ENCODE measurements around the gene KDM2B.
"Not testable (repeated sequence)": the region's sequence is repeated elsewhere in the genome, so short reads cannot be mapped to it uniquely, and the experiment has no call there.

The KDM2B gene

GRCh38 chr12:121503395-121503794 is 77.4 kb downstream of the KDM2B start:
- no peak for TF ChIP-seq GATA1 (IDR thresholded peaks at IDR 0.05; ENCODE audit: low read depth, low read length)
- TF ChIP-seq POLR2A (IDR thresholded peaks at IDR 0.05; ENCODE audit: low read length): no peak
- DNase-seq: no peak

DNA sequence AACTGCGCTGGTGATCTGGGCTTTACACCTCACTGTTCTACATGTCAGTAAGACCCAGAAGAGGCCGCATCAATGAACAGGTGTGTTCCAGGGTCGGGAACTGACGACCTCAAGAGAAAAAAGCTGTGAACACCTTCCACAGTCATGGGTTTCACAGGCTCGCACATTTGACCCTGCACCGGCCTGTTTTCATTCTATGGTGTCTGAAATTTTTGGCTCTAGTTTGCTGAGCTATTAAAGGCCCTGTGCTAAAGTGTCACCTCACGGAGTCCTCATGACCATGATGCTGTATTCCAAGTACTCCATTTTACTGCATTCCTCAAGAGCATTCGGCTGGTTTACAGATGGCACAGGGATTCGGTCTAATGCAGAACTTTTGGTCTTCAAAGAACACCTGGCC is 78.9 kb downstream of the KDM2B start:
- no peak for DNase-seq
- TF ChIP-seq POLR2A (IDR thresholded peaks at IDR 0.05; ENCODE audit: low read length) (no peak), GATA1 (IDR thresholded peaks at IDR 0.05; ENCODE audit: low read depth, low read length) (no peak)

GRCh38 chr12:121499929-121500793 is 80.7 kb downstream of the KDM2B start:
- peak; percentile 67 to 86 for DNase-seq
- TF ChIP-seq GATA1 (IDR thresholded peaks at IDR 0.05; ENCODE audit: low read depth, low read length) (no peak), POLR2A (IDR thresholded peaks at IDR 0.05; ENCODE audit: low read length) (no peak)

DNA sequence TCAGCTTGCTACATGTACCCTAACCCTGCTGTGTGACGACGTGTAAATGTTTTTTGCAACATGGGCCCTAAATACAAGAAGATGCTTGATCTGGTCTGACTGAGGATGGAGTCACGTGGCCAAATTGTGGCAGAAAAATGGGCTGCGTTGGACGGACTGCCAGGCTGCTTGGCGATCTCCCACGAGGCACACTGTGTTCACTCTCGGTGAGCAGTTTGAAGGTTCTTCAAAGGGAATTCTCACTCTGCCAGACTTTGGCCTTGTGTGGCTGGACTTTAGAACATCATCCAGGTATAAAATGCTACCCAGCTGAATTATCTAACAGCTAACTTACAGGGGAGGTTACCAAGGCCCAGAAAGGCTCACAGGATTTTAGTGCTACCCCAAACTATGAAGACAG is 85.1 kb downstream of the KDM2B start:
- TF ChIP-seq POLR2A (IDR thresholded peaks at IDR 0.05; ENCODE audit: low read length) (no peak), GATA1 (IDR thresholded peaks at IDR 0.05; ENCODE audit: low read depth, low read length) (no peak)

GRCh38 chr12:121494093-121494787 is 86.6 kb downstream of the KDM2B start:
- TF ChIP-seq GATA1 (IDR thresholded peaks at IDR 0.05; ENCODE audit: low read depth, low read length): no peak
- DNase-seq: peak; percentile 45 to 76

More for the DNA sequence above, 85.1 kb downstream of the KDM2B start:
- DNase-seq: no peak

GRCh38 chr12:121490401-121491281 is 90.2 kb downstream of the KDM2B start:
- TF ChIP-seq POLR2A (IDR thresholded peaks at IDR 0.05; ENCODE audit: low read length): no peak
- no peak for TF ChIP-seq GATA1 (IDR thresholded peaks at IDR 0.05; ENCODE audit: low read depth, low read length)
- no peak for DNase-seq

GRCh38 chr12:121489874-121490273 is 90.9 kb downstream of the KDM2B start:
- DNase-seq: no peak
- TF ChIP-seq GATA1 (IDR thresholded peaks at IDR 0.05; ENCODE audit: low read depth, low read length): no peak
- no peak for TF ChIP-seq POLR2A (IDR thresholded peaks at IDR 0.05; ENCODE audit: low read length)

- TF ChIP-seq GATA1 (IDR thresholded peaks at IDR 0.05; ENCODE audit: low read depth, low read length): no peak
- TF ChIP-seq POLR2A (IDR thresholded peaks at IDR 0.05; ENCODE audit: low read length): no peak
- no peak for DNase-seq
Observed at GRCh38 chr12:121484967-121485366, 95.9 kb downstream of the KDM2B start.

GRCh38 chr12:121484564-121484963 is 96.3 kb downstream of the KDM2B start:
- not testable (repeated sequence) for DNase-seq

- no peak for DNase-seq
Observed at GRCh38 chr12:121483949-121484348, 96.9 kb downstream of the KDM2B start.

GRCh38 chr12:121476477-121476876 is 104.3 kb downstream of the KDM2B start:
- TF ChIP-seq POLR2A (IDR thresholded peaks at IDR 0.05; ENCODE audit: low read length) (no peak), GATA1 (IDR thresholded peaks at IDR 0.05; ENCODE audit: low read depth, low read length) (no peak)

More at GRCh38 chr12:121483949-121484348, 96.9 kb downstream of the KDM2B start:
- no peak for TF ChIP-seq POLR2A (IDR thresholded peaks at IDR 0.05; ENCODE audit: low read length)
- no peak for TF ChIP-seq GATA1 (IDR thresholded peaks at IDR 0.05; ENCODE audit: low read depth, low read length)

DNA sequence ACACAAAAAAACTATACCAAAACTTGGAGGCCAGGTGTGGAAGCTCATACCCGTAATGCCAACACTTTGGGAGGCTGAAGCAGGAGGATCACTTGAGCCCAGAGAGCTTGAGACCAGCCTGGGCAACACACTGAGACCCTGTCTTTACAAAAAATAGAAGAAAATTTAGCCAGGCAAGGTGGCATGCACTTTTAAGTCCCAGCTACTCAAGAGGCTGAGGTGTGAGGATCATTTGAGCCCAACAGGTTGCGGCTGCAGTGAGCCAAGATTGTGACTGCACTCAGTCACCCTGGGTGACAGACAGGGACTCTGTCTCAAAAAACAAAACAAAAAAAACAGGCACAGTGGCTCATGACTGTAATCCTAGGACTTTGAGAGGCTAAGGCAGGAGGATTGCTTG is 105.5 kb downstream of the KDM2B start:
- DNase-seq: no peak
- TF ChIP-seq POLR2A (IDR thresholded peaks at IDR 0.05; ENCODE audit: low read length): no peak
- no peak for TF ChIP-seq GATA1 (IDR thresholded peaks at IDR 0.05; ENCODE audit: low read depth, low read length)

More at GRCh38 chr12:121476477-121476876, 104.3 kb downstream of the KDM2B start:
- no peak for DNase-seq

DNA sequence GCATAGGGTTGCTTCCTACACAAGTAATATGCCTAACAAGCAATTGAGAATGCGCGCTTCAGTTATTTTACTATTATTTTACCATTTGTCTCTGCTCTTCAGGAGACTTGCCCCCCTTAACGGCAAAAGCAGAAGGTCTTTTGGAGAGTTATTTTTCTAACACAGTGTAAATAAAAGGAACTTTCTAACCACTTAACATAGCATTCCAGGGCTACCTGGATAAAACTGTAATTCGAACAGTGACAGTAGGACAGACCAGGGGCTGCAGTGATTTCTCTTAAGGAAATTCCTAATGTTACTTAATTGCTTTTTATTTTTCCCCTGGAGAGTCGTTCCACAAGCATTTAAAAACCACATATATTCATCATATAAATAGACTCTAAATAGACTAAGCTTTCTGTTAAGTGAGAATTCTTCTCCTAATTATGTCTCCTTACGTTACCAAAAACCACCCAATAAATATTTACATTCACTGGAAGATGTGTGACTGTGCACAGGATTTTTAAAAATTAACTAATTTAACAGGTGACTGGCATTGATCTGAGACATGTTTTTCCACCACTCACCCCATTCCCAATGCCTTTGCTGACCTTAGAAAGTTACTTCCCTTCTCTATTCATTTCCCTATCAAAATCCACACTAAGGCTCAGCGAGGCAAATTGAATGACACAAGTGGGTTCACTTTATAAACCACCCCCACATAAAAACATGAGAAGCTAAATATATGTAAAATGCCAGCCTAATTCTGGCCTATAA is 108.5 kb downstream of the KDM2B start:
- TF ChIP-seq POLR2A (IDR thresholded peaks at IDR 0.05; ENCODE audit: low read length) (no peak), GATA1 (IDR thresholded peaks at IDR 0.05; ENCODE audit: low read depth, low read length) (no peak)

More for the DNA sequence above, 108.5 kb downstream of the KDM2B start:
- no peak for DNase-seq
